ENCODE results near the gene EEF1E1. TPM values are rescaled to one million over a fixed set of nuclear protein-coding genes. Genes with fewer than 3 reads are reported as not detected.

The EEF1E1 gene
- 35.4 TPM for total RNA-seq
- polyA plus RNA-seq (ENCODE audit: insufficient read depth, low read depth, low replicate concordance), result 59.3 TPM
- long read RNA-seq, donor 1, transcript EEF1E1-205 (3 exons, 654 nt), result minor isoform, 6 of 36 reads
- long read RNA-seq, donor 1, transcript EEF1E1-201 (4 exons, 1,077 nt), result major isoform, 24 of 36 reads
- long read RNA-seq, donor 1, partial matches to known transcripts, result 6 of 36 reads
- long read RNA-seq, donor 1, other reads (novel, unspliced or antisense), result 0 of 36 reads
- long read RNA-seq, donor 2, transcript EEF1E1-201 (4 exons, 1,077 nt), result major isoform, 35 of 71 reads
- long read RNA-seq, donor 2, partial matches to known transcripts, result 33 of 71 reads
- long read RNA-seq, donor 2, other reads (novel, unspliced or antisense), result 0 of 71 reads
- long read RNA-seq, donor 3, transcript EEF1E1-201 (4 exons, 1,077 nt), result major isoform, 31 of 60 reads
- long read RNA-seq, donor 3, transcript EEF1E1-205 (3 exons, 654 nt), result minor isoform, 9 of 60 reads
- long read RNA-seq, donor 3, partial matches to known transcripts, result 20 of 60 reads
- long read RNA-seq, donor 3, other reads (novel, unspliced or antisense), result 0 of 60 reads
- long read RNA-seq, donor 4, transcript EEF1E1-201 (4 exons, 1,077 nt), result major isoform, 22 of 52 reads
- long read RNA-seq, donor 4, partial matches to known transcripts, result 27 of 52 reads
- long read RNA-seq, donor 4, other reads (novel, unspliced or antisense), result 0 of 52 reads
- long read RNA-seq, donor 5, partial matches to known transcripts, result 0 of 1 reads
- long read RNA-seq, donor 5, other reads (novel, unspliced or antisense), result 0 of 1 reads
- long read RNA-seq, donor 6, transcript EEF1E1-205 (3 exons, 654 nt), result minor isoform, 12 of 153 reads
- long read RNA-seq, donor 6, transcript EEF1E1-201 (4 exons, 1,077 nt), result major isoform, 74 of 153 reads
- long read RNA-seq, donor 6, partial matches to known transcripts, result 64 of 153 reads
- long read RNA-seq, donor 6, other reads (novel, unspliced or antisense), result 0 of 153 reads
- long read RNA-seq, donor 7, transcript EEF1E1-201 (4 exons, 1,077 nt), result major isoform, 20 of 29 reads
- long read RNA-seq, donor 7, partial matches to known transcripts, result 4 of 29 reads
- long read RNA-seq, donor 7, other reads (novel, unspliced or antisense), result 1 of 29 reads
- long read RNA-seq, donor 8, transcript EEF1E1-201 (4 exons, 1,077 nt), result major isoform, 34 of 57 reads
- long read RNA-seq, donor 8, transcript EEF1E1-205 (3 exons, 654 nt), result minor isoform, 10 of 57 reads
- long read RNA-seq, donor 8, partial matches to known transcripts, result 13 of 57 reads
- long read RNA-seq, donor 8, other reads (novel, unspliced or antisense), result 0 of 57 reads
- long read RNA-seq, donor 9, transcript EEF1E1-201 (4 exons, 1,077 nt), result major isoform, 17 of 24 reads
- long read RNA-seq, donor 9, partial matches to known transcripts, result 6 of 24 reads
- long read RNA-seq, donor 9, other reads (novel, unspliced or antisense), result 0 of 24 reads
- long read RNA-seq, donor 10, transcript EEF1E1-201 (4 exons, 1,077 nt), result major isoform, 24 of 43 reads
- long read RNA-seq, donor 10, partial matches to known transcripts, result 15 of 43 reads
- long read RNA-seq, donor 10, other reads (novel, unspliced or antisense), result 0 of 43 reads

DNA sequence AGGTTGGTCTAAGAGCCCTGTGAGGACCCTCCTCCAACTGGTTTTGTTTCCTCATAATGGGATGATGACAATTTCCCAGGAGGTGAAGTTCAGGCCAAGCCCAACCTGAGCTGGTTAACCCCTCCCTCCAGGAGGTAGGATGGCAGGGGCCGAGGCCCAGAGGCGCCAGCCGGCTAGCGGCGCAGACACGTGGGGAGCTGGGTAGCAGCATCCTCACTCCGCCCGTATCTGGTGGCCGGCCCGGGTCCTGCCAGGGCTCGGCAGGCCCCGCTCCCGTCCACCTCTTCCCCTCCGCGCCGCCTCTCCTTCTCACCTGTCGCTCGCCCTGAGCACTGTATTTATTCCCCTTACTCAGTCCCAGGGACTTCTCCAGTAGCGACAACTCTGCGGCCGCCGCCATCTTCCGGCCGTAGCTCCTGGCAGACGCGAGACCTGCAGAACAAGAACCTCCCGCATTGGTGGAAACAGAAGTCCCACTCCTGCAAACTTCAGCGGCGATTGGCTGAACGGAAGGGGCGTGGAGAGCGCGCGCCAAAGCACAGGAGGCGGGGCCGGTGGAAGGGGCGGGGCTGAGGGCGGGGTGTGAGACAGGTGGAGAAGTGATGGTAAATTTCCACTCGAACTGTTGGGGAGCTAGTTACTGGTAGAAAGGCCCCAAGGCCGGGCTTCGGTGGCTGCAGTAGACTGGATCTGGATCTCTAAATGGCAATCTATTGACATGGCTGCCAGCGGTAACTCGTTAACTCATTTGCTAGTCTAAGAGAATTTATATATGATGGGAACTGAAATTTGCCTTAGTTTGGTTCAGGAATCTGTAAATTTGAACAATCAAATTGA is at the start of gene EEF1E1:
Gene EEF1E1 (minus strand): TSS at position 427 of the 837 bp plus-strand sequence. CDS start 27 bp downstream, at position 400.
- Histone ChIP-seq H3K9me3 (ENCODE audit: control insufficient read depth in 2 of 3, insufficient read depth in 1 of 3, low read length in 3 of 3) (no peaks in the 10 kb centered on the region), H3K27ac (ENCODE audit: low read depth in 2 of 2, low read length in 2 of 2) (peak within 1 kb of the TSS; percentile 53 to 63), H3K4me3 (ENCODE audit: low read length in 3 of 3) (peak within 1 kb of the TSS; percentile 73 to 86 (median 79)), H3K9ac (ENCODE audit: low read length in 3 of 3) (peak within 1 kb of the TSS; percentile 51 to 92 (median 56)), H3K36me3 (ENCODE audit: control insufficient read depth in 2 of 3, insufficient read depth in 3 of 3, low read length in 3 of 3) (no peaks in the 10 kb centered on the region), H3K27me3 (ENCODE audit: control insufficient read depth, insufficient read depth, low read length) (no peaks in the 10 kb centered on the region), H3K4me1 (ENCODE audit: control insufficient read depth in 2 of 3, insufficient read depth in 2 of 3, low read depth in 1 of 3, low read length in 3 of 3) (peaks cover 0 to 8% (median 4%) of the 10 kb centered on the region in 3 donors)
- DNase-seq (peak; percentile 97 to 98 (median 97)), FAIRE-seq (peak; percentile 8)
- intact Hi-C loops (cut with DNase I), result no loop called here
- TF ChIP-seq, protein P1, sequence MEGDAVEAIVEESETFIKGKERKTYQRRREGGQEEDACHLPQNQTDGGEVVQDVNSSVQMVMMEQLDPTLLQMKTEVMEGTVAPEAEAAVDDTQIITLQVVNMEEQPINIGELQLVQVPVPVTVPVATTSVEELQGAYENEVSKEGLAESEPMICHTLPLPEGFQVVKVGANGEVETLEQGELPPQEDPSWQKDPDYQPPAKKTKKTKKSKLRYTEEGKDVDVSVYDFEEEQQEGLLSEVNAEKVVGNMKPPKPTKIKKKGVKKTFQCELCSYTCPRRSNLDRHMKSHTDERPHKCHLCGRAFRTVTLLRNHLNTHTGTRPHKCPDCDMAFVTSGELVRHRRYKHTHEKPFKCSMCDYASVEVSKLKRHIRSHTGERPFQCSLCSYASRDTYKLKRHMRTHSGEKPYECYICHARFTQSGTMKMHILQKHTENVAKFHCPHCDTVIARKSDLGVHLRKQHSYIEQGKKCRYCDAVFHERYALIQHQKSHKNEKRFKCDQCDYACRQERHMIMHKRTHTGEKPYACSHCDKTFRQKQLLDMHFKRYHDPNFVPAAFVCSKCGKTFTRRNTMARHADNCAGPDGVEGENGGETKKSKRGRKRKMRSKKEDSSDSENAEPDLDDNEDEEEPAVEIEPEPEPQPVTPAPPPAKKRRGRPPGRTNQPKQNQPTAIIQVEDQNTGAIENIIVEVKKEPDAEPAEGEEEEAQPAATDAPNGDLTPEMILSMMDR (IDR thresholded peaks at IDR 0.05; ENCODE audit: borderline replicate concordance, extremely low read depth, insufficient read depth), result no peak

DNA sequence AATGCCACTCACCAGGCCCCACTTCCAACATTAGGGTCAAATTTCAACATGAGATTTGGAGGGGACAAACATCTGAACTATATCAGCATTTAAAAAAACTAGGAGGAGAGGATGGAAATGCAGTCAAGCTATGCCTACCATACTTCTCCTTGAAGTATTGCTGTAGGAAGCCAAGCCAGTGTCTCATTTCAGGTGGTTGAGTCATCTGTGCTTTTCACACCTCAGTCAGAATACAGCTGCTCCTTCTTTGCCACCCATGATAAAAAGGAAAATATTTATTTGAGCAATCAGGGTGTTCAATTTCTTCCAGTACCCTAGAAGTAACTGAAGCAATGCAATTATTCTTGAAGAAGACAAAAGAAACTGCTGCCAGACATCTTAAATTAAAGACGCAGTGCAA is 47.0 kb upstream of the EEF1E1 start:
- Histone ChIP-seq H3K36me3 (ENCODE audit: control insufficient read depth in 2 of 3, insufficient read depth in 3 of 3, low read length in 3 of 3) (no peaks in the 10 kb centered on the region), H3K9ac (ENCODE audit: low read length in 3 of 3) (no peak overlapping the region), H3K27me3 (ENCODE audit: control insufficient read depth, insufficient read depth, low read length) (no peaks in the 10 kb centered on the region), H3K9me3 (ENCODE audit: control insufficient read depth in 2 of 3, insufficient read depth in 1 of 3, low read length in 3 of 3) (no peaks in the 10 kb centered on the region), H3K4me1 (ENCODE audit: control insufficient read depth in 2 of 3, insufficient read depth in 2 of 3, low read depth in 1 of 3, low read length in 3 of 3) (no peaks in the 10 kb centered on the region), H3K27ac (ENCODE audit: low read depth in 2 of 2, low read length in 2 of 2) (no peak overlapping the region), H3K4me3 (ENCODE audit: low read length in 3 of 3) (no peak overlapping the region)
- DNase-seq, result no peak
- no peak for FAIRE-seq
- intact Hi-C loops (cut with DNase I), result no loop called here
- TF ChIP-seq, protein P1 (IDR thresholded peaks at IDR 0.05; ENCODE audit: borderline replicate concordance, extremely low read depth, insufficient read depth), result no peak
